AG10803 (cell line): ENCODE measurements around the gene GALNTL6.

Experiments used
- DNase-seq: peaks from one replicate; pipeline ENCODE4 v3.0.0; 2010; ENCODE audit warnings: low read depth
- H3K4me3 ChIP-seq: 2 replicates; pipeline ENCODE4 v1.5.1; 2011; ENCODE audit warnings: mild to moderate bottlenecking, low read length, control low read depth
- TF ChIP-seq, protein P1 (sequence below): conservative IDR thresholded peaks from 2 replicates; pipeline ENCODE4 v1.5.1; 2011; ENCODE audit warnings: mild to moderate bottlenecking, low read length, control low read depth, inconsistent platforms

GALNTL6 gene

GRCh38 chr4:171809854-171810253, 3.4 kb upstream of the GALNTL6 start:
- TF ChIP-seq, protein P1, sequence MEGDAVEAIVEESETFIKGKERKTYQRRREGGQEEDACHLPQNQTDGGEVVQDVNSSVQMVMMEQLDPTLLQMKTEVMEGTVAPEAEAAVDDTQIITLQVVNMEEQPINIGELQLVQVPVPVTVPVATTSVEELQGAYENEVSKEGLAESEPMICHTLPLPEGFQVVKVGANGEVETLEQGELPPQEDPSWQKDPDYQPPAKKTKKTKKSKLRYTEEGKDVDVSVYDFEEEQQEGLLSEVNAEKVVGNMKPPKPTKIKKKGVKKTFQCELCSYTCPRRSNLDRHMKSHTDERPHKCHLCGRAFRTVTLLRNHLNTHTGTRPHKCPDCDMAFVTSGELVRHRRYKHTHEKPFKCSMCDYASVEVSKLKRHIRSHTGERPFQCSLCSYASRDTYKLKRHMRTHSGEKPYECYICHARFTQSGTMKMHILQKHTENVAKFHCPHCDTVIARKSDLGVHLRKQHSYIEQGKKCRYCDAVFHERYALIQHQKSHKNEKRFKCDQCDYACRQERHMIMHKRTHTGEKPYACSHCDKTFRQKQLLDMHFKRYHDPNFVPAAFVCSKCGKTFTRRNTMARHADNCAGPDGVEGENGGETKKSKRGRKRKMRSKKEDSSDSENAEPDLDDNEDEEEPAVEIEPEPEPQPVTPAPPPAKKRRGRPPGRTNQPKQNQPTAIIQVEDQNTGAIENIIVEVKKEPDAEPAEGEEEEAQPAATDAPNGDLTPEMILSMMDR, result no peak
- DNase-seq, result no peak
- H3K4me3 ChIP-seq, result no peak overlapping the region

DNA sequence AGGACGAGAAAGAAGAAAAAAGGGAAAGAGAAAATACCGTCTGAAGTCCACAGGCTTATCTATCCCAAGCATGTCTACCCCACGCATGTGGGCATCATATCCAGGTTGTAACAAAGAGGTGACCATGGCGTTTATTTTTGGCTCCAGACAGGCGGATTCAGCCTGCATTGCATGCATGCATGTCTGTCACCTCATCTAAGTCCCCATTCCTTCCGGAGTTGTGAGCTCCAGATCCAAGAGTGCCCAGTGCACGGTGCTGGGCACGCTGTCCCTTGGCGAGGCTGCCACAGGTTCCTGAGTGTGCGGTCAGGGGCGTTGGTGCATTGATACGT, 905 bp upstream of the GALNTL6 start:
- TF ChIP-seq, protein P1, result no peak
- no peak for DNase-seq
- H3K4me3 ChIP-seq, result peak overlapping the region; percentile 57

GRCh38 chr4:171813526-171814250, 484 bp downstream of the GALNTL6 start:
- DNase-seq, result no peak
- TF ChIP-seq, protein P1, result no peak
- H3K4me3 ChIP-seq, result peak overlapping the region; percentile 57

DNA sequence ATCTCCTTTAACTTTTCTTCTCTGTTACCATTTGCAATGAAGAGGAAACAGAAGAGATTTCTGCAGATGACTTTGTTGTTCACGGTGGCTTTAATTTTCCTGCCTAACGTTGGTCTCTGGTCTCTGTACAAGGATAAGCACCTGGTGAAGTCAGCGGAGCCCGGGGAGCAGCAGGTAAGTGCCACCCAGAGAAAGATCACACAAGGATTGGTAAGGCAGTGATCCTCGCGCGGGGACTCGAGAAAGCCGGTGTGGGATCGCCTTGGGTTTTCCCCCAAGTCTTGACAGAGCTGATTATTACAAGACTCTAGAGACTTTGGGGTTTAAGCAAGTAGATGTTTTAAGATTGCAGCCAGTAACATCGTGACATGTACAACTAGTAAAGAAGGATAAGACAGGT, 1.3 kb downstream of the GALNTL6 start:
- no peak for DNase-seq
- TF ChIP-seq, protein P1, result no peak
- no peak overlapping the region for H3K4me3 ChIP-seq

DNA sequence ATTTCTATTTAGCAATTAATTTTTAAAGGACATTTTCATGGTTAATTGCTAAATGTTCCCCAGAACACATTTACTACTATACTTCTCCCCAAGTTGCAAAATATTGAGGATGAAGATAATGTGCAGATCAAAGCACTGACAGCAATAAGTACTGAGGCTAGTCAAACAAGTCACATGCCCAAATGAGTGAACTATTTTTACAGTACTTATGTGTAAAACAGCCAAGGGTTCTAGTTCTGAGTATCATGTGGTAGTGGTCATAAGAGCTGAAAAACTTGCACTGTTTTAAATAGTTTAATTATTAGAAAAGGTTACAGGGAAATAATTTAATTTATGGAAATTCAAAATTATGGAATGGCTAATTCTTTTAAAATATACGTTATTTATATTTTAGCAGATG, 3.8 kb downstream of the GALNTL6 start:
- no peak for DNase-seq
- H3K4me3 ChIP-seq, result no peak overlapping the region
- TF ChIP-seq, protein P1, result no peak

DNA sequence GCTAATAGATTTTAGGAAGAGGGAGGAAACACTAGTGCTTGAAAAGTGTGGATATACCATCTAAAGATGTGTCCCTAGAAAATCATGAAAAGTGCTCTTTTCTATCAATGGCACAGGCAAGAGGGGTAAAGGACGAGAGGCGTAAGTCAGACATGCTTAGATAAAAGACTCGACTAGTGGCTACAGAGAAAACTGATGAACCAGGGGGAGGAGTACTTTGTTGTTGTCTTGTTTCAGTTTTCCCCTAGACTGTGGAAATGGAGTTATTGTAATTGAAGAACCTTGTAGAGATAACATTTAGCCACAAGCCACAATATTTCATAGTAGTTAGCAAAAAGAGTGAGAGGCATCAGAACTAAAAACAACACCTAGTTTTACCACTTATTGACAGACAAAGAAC, 21.4 kb downstream of the GALNTL6 start:
- TF ChIP-seq, protein P1, result no peak
- no peak overlapping the region for H3K4me3 ChIP-seq
- no peak for DNase-seq

DNA sequence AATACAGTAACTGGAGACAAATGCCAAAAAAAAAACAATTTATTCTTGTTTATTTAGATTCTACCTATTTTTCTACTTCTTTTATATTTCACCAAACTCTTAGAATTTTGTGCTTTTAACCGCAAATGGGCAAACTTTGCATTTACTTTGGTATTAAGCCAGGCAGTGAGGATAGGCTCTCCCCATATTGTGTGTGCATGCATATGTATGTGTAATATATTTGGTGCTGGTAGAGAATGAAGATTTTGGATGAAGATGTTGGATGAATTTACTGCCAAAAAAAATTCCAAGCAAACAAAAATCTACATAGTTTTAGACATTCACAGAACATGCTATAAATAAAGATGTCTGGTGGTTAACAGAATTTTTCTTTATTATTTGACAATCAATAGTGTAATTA, 30.3 kb downstream of the GALNTL6 start:
- DNase-seq, result no peak
- TF ChIP-seq, protein P1, result no peak
- H3K4me3 ChIP-seq, result no peak overlapping the region
